ENCODE data around the gene OSBPL1A. TPM values are rescaled to one million over a fixed set of nuclear protein-coding genes. Genes with fewer than 3 reads are reported as not detected.

The OSBPL1A gene
- total RNA-seq, 1 experiment from 2014 or later: 21.5 TPM

DNA sequence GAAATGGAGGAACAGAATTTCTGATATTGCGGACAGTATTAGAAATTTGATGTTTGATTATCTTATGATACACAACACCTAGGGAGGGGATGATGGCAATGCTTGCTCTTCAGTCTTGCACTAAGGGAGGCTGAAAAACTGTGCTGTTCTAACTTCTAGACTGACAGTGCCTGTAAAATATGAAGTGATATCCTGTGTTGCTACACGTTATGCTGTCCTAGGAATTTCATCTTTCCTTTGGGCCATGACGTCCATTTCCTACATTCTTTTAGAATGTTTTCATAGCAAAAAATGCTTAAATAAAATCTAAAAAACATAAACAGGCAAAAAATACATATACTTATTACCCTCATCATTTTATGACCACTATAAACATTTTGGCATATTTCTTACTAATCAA is 55.3 kb downstream of the OSBPL1A start:
- POLR2A ChIA-PET: no interaction called here
- TF ChIP-seq, protein P1, sequence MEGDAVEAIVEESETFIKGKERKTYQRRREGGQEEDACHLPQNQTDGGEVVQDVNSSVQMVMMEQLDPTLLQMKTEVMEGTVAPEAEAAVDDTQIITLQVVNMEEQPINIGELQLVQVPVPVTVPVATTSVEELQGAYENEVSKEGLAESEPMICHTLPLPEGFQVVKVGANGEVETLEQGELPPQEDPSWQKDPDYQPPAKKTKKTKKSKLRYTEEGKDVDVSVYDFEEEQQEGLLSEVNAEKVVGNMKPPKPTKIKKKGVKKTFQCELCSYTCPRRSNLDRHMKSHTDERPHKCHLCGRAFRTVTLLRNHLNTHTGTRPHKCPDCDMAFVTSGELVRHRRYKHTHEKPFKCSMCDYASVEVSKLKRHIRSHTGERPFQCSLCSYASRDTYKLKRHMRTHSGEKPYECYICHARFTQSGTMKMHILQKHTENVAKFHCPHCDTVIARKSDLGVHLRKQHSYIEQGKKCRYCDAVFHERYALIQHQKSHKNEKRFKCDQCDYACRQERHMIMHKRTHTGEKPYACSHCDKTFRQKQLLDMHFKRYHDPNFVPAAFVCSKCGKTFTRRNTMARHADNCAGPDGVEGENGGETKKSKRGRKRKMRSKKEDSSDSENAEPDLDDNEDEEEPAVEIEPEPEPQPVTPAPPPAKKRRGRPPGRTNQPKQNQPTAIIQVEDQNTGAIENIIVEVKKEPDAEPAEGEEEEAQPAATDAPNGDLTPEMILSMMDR (IDR thresholded peaks at IDR 0.05; ENCODE audit: unreplicated experiment): no peak
- H3K36me3 Mint-ChIP-seq (ENCODE audit: insufficient read depth, unreplicated experiment): no peaks in the 10 kb centered on the region

DNA sequence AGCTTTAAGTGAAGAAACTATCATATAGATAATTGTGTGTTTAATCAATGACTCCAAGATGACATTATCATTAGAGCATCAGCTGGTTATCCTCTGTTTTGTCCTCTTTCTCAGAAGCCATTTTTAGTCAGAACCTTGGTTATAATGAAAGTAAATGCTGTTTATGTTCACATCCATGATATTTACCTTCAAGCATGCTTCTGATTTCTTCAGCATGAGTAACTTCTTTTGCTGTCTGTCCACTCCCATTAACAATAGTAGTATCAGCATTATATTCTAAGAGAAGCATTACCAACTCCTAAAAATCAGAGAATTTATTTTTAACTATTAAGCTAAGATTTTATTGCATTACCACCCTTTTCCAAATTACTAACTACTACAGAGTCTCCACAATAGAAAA is 56.3 kb downstream of the OSBPL1A start:
- TF ChIP-seq, protein P1 (IDR thresholded peaks at IDR 0.05; ENCODE audit: unreplicated experiment): no peak
- no peaks in the 10 kb centered on the region for H3K36me3 Mint-ChIP-seq (ENCODE audit: insufficient read depth, unreplicated experiment)
- no peak overlapping the region for H3K27ac Mint-ChIP-seq (ENCODE audit: low read depth, unreplicated experiment)
- H3K4me1 Mint-ChIP-seq (ENCODE audit: insufficient read depth, unreplicated experiment): no peaks in the 10 kb centered on the region
- no peak overlapping the region for H3K4me3 Mint-ChIP-seq (ENCODE audit: unreplicated experiment)
- intact Hi-C loops (cut with micrococcal nuclease): no loop called here
- no peaks in the 10 kb centered on the region for H3K9me3 Mint-ChIP-seq (ENCODE audit: unreplicated experiment)
- DNase-seq (ENCODE audit: unreplicated experiment): no peak
- BruUV-seq (replicated peaks): no TSS peak
- ChIA-PET POLR2A (interaction anchor here (0.6 kb wide), 1 partner anchor 79 kb away, joined by 3 read pairs; no protein-coding TSS in a partner anchor), CTCF (interaction anchor here (0.6 to 1.1 kb wide), 2 partner anchors 18 to 44 kb away, joined by 3 read pairs; no protein-coding TSS in a partner anchor)
- no peaks in the 10 kb centered on the region for H3K27me3 Mint-ChIP-seq (ENCODE audit: insufficient read depth, unreplicated experiment)

More for the DNA sequence above, 55.3 kb downstream of the OSBPL1A start:
- Mint-ChIP-seq H3K4me3 (ENCODE audit: unreplicated experiment) (no peak overlapping the region), H3K9me3 (ENCODE audit: unreplicated experiment) (no peaks in the 10 kb centered on the region), H3K27ac (ENCODE audit: low read depth, unreplicated experiment) (no peak overlapping the region), H3K27me3 (ENCODE audit: insufficient read depth, unreplicated experiment) (no peaks in the 10 kb centered on the region), H3K4me1 (ENCODE audit: insufficient read depth, unreplicated experiment) (no peaks in the 10 kb centered on the region)
- no TSS peak for BruUV-seq (replicated peaks)
- CTCF ChIA-PET: interaction anchor here (1.1 kb wide), 1 partner anchor 17 kb away, joined by 3 read pairs; no protein-coding TSS in a partner anchor
- intact Hi-C loops (cut with micrococcal nuclease): no loop called here
- DNase-seq (ENCODE audit: unreplicated experiment): no peak

DNA sequence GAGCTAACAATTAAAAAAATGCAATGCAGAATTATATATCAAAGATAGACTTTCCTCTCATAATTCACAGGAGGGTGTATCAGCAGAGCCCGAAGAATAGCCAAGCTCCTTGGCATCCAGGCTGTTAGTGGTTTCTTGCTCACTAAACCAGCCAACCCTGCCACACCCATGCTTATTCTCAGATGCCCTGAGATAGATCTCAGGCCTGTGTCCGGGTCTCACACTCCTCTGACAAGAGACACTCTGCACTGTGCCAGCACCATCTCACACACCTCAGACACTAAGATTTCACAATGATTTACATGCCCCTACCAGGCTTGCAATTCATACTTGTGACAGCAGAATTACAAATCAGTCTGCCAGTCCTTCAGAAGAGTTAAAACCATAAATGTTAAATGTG is 64.5 kb downstream of the OSBPL1A start:
- Mint-ChIP-seq H3K36me3 (ENCODE audit: insufficient read depth, unreplicated experiment) (peaks cover 11% of the 10 kb centered on the region), H3K27me3 (ENCODE audit: insufficient read depth, unreplicated experiment) (no peaks in the 10 kb centered on the region), H3K4me1 (ENCODE audit: insufficient read depth, unreplicated experiment) (no peaks in the 10 kb centered on the region), H3K9me3 (ENCODE audit: unreplicated experiment) (no peaks in the 10 kb centered on the region), H3K27ac (ENCODE audit: low read depth, unreplicated experiment) (no peak overlapping the region), H3K4me3 (ENCODE audit: unreplicated experiment) (no peak overlapping the region)
- intact Hi-C loops (cut with micrococcal nuclease): no loop called here
- ChIA-PET POLR2A (interaction anchor here (0.6 kb wide), 2 partner anchors 30 to 201 kb away, joined by 4 to 5 read pairs; no protein-coding TSS in a partner anchor), CTCF (interaction anchor here (0.6 to 1.3 kb wide), 2 partner anchors 27 to 156 kb away, joined by 3 to 5 read pairs; no protein-coding TSS in a partner anchor)
- no TSS peak for BruUV-seq (replicated peaks)
- TF ChIP-seq, protein P1 (IDR thresholded peaks at IDR 0.05; ENCODE audit: unreplicated experiment): no peak
- no peak for DNase-seq (ENCODE audit: unreplicated experiment)

DNA sequence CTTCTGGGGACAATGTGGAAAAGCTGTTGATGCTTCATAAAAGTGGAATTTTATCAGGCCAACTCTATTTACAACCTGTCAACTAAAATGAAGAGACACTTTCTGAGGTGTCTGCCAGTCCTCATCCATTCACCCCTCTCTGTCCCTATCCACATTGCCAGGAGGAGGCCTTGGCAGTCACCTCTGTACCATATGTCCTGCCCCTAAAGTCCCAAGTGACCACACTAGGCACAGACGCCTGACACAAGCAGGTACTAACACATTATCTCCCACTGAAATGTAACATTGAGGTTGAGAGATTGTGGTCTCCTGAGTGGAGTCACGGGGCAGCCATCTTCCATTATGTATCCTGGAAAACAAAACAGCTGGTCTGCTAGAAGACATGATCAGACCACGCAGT is 71.4 kb downstream of the OSBPL1A start:
- no peak for DNase-seq (ENCODE audit: unreplicated experiment)
- Mint-ChIP-seq H3K36me3 (ENCODE audit: insufficient read depth, unreplicated experiment) (peaks cover 5% of the 10 kb centered on the region), H3K27me3 (ENCODE audit: insufficient read depth, unreplicated experiment) (no peaks in the 10 kb centered on the region), H3K27ac (ENCODE audit: low read depth, unreplicated experiment) (no peak overlapping the region), H3K9me3 (ENCODE audit: unreplicated experiment) (no peaks in the 10 kb centered on the region), H3K4me1 (ENCODE audit: insufficient read depth, unreplicated experiment) (no peaks in the 10 kb centered on the region), H3K4me3 (ENCODE audit: unreplicated experiment) (no peak overlapping the region)
- TF ChIP-seq, protein P1 (IDR thresholded peaks at IDR 0.05; ENCODE audit: unreplicated experiment): no peak
- ChIA-PET CTCF (interaction anchor here (0.6 to 1.0 kb wide), 4 partner anchors 12 to 350 kb away, joined by 3 to 5 read pairs (median 3); no protein-coding TSS in a partner anchor), POLR2A (no interaction called here)
- BruUV-seq (replicated peaks): no TSS peak
- intact Hi-C loops (cut with micrococcal nuclease): no loop called here

All from MCF 10A (cell line).